HEK293 (cell line): Measurements from ENCODE around the gene EIF2B2.

ENCODE experiments used
- CTCF ChIP-seq: fragments of 450-650 bp; formaldehyde crosslinking; IDR thresholded peaks from 2 replicates; pipeline ENCODE4 v1.5.1; 2016; ENCODE audit warnings: missing biosample characterization, missing genetic modification characterization
- PRDM10 ChIP-seq: fragments of 450-650 bp; formaldehyde crosslinking; IDR thresholded peaks from 2 replicates; pipeline ENCODE4 v1.5.1; 2016; ENCODE audit warnings: missing biosample characterization, missing genetic modification characterization
- TCF7L2 ChIP-seq: IDR thresholded peaks from 2 replicates; pipeline ENCODE4 v1.6.1; 2011; ENCODE audit warnings: low read depth, mild to moderate bottlenecking, inconsistent platforms, low read length, moderate library complexity, borderline replicate concordance
- ZNF138 ChIP-seq: fragments of 450-650 bp; formaldehyde crosslinking; IDR thresholded peaks from 2 replicates; pipeline ENCODE4 v1.5.1; 2016; ENCODE audit warnings: missing biosample characterization, missing genetic modification characterization, borderline replicate concordance
- ZNF404 ChIP-seq: fragments of 450-650 bp; formaldehyde crosslinking; IDR thresholded peaks from 2 replicates; pipeline ENCODE4 v1.5.1; 2017; ENCODE audit warnings: missing biosample characterization, missing genetic modification characterization
- ZNF416 ChIP-seq: fragments of 450-650 bp; formaldehyde crosslinking; IDR thresholded peaks from 2 replicates; pipeline ENCODE4 v1.5.1; 2016; ENCODE audit warnings: missing biosample characterization, missing genetic modification characterization
- TF ChIP-seq, protein P1 (sequence below): fragments of 450-650 bp; formaldehyde crosslinking; conservative IDR thresholded peaks from 2 replicates; pipeline ENCODE4 v1.5.1; 2016; ENCODE audit warnings: low read depth, missing biosample characterization, missing genetic modification characterization

GRCh38 chr14:75032939-75033338, 30.2 kb downstream of the EIF2B2 start:
- TF ChIP-seq PRDM10 = no peak
- no peak for TF ChIP-seq ZNF416 (tag by site-specific recombination)
- TF ChIP-seq ZNF138 = no peak
- TF ChIP-seq CTCF (tag by site-specific recombination) = no peak
- no peak for TF ChIP-seq ZNF404 (tag by site-specific recombination)
- TF ChIP-seq TCF7L2 = no peak
- TF ChIP-seq, protein P1, sequence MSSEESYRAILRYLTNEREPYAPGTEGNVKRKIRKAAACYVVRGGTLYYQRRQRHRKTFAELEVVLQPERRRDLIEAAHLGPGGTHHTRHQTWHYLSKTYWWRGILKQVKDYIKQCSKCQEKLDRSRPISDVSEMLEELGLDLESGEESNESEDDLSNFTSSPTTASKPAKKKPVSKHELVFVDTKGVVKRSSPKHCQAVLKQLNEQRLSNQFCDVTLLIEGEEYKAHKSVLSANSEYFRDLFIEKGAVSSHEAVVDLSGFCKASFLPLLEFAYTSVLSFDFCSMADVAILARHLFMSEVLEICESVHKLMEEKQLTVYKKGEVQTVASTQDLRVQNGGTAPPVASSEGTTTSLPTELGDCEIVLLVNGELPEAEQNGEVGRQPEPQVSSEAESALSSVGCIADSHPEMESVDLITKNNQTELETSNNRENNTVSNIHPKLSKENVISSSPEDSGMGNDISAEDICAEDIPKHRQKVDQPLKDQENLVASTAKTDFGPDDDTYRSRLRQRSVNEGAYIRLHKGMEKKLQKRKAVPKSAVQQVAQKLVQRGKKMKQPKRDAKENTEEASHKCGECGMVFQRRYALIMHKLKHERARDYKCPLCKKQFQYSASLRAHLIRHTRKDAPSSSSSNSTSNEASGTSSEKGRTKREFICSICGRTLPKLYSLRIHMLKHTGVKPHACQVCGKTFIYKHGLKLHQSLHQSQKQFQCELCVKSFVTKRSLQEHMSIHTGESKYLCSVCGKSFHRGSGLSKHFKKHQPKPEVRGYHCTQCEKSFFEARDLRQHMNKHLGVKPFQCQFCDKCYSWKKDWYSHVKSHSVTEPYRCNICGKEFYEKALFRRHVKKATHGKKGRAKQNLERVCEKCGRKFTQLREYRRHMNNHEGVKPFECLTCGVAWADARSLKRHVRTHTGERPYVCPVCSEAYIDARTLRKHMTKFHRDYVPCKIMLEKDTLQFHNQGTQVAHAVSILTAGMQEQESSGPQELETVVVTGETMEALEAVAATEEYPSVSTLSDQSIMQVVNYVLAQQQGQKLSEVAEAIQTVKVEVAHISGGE (tag by site-specific recombination) = no peak
